Stimulated activated CD8-positive, alpha-beta memory T cell treated with anti-CD3 and anti-CD28 coated beads, Interleukin-15, amount 100 ng/mL, for 1 hour (primary cell): ENCODE results near the gene MYO9B.
A peak's percentile ranks its signal among the peaks of the same experiment; 100 is the strongest.
"Not testable (repeated sequence)": the region's sequence is repeated elsewhere in the genome, so short reads cannot be mapped to it uniquely, and the experiment has no call there.

Experiments
- DNase-seq: peaks from one replicate; pipeline ENCODE4 v3.0.0-alpha.2; 2020; ENCODE audit warnings: low read depth

Gene MYO9B

DNA sequence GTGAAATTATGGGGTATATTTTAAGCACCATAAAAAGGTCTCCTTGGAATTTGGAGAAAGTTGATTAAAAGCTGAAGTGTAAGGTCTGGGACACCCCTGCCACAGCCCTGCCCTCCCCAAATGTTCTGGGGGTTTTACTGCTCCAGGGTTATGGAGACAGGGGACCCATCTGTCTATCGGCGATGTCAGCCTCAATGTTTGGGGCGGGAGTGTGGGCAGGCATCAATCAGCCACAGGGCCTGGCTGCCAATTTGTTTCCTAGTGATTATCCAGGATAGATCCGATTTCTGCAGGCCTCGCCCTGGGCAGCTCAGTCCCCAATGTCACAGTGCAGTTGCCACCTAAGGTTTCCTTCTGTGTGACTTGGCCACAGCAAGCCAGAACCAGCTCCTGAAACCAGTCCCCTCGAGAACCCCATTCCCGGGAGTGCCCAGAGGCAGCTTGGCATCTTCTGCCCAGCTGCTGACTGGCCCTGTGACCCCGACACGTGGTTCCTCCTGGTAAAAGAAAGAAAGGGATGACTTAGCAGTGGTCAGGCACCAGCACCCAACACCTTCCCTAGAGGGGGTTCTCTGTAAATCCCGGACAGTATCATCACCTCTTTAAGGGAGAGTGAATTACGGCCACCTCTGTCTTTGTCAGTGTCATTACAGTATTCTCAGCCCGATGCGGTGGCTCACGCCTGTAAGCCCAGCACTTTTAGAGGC lies 41.6 kb downstream of the MYO9B start:
- no peak for DNase-seq

DNA sequence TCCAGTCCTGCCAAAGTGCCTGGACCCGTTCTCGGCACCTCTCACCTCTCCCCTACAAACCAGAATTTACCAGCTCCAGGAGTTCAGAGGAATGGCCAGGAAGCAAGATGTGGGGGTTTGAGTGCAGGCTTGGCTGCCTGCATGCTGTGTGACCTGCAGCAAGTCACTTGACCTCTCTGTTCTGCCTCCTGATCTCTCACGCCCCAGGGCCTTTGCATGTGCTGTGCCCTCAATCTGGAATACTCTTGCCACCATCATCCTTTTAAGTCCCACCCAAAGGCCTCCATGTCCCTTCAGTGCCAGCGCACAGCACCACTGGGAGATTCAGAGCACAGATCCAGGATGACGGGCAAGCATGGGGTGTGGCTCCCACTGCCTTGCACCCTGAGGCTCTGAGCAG lies 43.4 kb downstream of the MYO9B start:
- no peak for DNase-seq

DNA sequence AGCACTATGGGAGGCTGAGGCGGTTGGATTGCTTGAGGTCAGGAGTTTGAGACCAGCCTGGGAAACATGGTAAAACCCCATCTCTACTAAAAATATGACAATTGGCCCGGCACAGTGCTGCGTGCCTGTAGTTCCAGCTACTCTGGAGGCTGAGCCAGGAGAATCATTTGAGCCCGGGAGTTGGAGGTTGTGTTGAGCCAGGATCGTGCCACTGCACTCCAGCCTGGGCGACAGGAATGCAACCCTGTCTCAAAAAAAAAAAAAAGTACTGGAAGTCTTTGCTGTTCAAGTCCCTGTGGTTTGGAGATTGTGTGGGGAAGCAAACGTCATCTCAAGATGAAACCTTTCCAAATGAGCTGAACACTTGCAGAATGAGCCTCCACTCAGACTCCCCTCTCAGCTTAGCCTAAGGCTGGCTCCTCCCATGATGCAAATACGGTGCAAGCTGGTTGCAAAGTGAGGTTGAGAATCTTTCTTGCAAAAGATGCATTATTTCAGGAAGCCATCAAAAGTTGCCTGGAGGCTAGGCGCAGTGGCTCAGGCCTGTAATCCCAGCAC lies 46.2 kb downstream of the MYO9B start:
- DNase-seq, result no peak

DNA sequence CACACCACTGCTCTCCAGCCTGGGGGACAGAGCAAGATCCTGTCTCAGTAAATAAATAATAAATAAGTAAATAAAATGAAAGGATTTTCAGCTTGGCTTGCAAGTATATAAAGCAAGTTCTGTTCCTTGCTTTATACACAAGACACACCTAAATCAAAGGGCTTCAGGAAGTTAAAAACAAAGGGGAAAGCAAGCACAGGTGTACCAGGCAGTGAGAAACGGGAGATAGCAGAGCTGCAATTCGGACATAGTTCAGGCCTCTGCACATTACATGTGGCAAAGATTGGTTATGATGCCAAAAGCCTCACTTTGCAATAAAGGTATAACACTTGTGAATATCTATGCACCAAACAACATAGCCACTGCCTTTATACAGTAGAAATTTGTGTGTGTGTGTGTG lies 47.5 kb downstream of the MYO9B start:
- no peak for DNase-seq

DNA sequence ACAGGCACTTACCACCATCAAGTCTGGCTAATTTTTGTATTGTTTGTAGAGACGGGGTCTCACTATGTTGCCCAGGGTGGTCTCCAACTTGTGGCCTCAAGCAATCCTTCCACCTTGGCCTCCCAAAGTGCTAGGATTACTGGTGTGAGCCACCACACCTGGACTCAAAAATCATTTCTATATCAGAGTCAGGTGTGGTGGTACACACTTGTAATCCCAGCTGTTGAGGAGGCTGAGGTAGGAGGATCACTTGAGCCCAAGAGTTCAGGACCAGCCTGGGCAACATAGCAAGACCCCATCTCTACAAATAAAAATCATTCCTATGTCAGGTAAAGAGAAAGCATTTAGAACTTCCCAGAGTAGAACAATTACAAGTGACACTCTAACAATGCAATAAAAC lies 48.4 kb downstream of the MYO9B start:
- DNase-seq, result no peak

DNA sequence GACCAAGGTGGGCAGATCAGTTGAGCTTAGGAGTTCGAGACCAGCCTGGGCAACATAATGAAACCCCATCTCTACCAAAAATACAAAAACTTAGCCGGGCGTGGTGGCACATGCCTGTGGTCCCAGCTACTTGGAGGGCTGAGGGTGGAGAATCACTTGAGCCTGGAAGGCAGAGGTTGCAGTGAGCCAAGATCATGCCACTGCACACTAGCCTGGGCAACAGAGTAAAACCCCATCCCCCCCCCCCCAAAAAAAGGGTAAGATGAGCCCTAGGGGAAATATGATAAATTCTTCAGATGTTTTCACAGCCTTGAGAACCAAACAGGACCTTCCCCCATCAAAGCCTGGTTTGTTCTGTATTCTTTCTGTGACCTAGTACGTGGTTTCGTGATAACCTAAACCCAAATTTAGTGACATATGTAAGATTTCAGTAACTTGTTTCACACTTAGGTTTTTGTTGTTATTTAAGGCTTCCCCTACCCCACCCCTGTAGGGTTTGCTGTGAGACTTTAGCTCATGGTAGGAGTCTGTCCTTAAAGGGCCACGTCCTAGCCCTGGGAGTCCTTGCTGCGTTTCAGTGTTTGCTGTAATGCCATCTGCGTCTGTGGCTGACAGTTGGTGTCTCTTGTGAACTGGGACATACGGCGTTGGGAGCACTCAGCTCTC lies 49.6 kb downstream of the MYO9B start:
- DNase-seq, result no peak

DNA sequence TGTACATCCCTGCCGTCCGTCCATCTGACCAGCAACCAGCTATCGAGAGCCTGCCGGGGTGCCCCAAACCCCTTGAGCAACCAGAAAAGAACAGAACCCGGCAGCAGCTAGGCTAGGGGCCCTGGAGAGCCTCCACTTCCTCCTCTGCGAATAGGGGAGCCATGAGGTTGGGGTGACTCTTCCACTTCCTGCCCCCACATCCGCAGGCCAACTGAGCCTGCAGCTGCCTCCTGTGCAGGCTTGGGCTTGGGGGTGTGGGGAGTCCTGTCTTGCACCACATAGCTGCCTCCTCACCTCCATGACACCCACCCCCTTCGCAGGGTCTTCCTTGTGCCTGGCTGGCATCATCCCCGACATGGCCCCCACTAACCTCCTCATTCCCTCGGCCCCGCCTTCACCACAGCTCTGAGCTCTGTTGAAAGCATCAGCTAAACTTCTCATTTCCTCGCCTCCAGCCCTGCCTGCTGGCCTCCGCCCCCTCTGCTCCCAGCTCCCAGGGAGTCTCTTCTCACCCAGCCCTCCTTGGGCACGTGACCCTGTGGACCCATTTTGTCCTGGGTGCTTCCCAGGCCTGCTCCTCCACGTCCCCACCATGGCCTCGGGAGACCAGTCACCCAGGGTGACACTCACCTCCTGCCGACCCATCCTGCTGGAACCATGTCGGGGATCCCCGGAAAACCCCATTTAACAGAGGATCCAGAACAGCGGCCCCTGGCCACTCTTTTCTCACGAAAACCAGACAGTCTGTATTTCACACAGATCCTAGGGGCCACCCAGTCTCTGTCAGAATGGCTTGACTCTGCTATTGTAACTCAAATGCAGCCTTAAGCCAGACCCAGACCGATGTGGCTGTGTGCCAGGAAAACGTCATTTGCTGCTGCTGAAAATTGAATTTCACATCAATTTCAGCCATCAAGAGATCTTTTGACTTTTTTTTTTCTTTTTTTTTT lies 50.4 kb downstream of the MYO9B start:
- DNase-seq, result peak; percentile 47

DNA sequence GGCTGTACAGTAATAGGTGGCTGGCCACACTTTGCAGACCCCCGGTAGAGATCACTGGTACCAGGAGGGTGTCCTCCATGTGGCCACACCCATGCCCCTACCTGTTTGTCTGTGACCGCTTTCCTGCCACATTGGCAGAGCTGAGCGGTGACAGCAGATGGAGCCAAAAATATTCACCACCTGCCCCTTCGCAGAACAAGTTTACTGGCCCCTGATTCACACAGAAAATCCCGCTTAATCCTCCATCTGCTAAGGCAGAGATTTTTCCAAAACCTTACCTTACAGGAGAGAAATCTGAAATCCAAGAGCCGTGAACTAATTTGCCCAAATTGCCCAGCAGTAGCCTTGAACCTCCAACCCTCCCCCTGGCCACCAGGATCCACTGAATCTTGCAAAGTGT lies 52.1 kb downstream of the MYO9B start:
- DNase-seq, result no peak

DNA sequence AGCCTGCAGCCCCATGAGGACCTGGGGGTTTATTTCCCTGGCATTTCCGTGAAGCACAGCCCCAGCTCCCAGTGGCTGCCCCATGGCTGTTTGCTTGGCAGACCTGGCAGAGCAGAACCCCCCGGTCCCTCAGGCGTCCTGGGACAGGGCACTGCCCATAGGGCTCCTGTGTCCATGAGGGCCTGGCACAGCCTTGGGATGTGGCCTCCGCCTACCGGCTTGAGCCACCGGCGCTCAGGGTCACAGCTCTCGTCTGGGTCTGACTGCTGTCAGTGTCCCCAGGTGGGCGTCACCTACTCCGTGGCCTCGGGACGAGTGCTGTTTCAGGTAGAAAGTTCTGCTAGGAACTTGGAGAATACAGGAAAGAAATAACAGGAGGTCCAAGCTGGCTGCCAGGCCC lies 52.8 kb downstream of the MYO9B start:
- DNase-seq, result no peak

DNA sequence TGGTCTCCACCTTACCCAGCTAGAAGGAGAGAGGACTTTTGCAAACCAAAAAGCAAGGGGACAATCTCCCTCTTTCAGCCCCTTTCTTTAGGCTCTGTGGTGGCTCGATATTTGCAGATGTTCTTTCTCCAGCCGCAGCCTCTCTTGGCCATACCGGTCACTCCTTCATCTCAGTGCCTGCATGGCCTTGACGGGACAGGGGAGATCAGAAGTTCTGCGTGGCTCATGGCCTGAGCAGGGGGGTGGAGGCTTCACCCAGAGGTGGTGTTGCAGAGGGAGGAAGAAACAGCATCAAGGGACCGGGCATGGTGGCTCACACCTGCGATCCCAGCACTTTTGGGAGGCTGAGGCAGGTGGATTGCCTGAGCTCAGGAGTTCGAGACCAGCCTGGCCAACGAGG lies 53.2 kb downstream of the MYO9B start:
- no peak for DNase-seq

DNA sequence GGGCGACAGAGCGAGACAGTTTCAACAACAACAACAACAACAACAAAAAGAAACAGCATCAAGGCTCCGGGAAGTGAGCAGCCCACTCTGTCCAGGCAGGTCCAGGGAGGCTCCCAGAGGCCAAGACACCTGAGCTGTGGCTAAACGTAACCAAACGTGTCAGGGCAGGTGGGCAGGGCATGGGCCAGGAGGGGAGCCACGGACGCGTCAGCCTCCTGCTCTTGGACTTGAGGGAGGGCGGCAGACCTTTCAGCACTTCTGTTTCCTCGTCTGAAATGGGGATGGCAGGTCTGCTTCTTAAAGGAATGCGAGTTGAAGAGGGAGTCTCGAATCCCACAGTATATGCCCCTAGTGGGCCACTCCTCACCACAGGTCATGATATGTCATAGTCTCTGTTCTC lies 53.8 kb downstream of the MYO9B start:
- no peak for DNase-seq

DNA sequence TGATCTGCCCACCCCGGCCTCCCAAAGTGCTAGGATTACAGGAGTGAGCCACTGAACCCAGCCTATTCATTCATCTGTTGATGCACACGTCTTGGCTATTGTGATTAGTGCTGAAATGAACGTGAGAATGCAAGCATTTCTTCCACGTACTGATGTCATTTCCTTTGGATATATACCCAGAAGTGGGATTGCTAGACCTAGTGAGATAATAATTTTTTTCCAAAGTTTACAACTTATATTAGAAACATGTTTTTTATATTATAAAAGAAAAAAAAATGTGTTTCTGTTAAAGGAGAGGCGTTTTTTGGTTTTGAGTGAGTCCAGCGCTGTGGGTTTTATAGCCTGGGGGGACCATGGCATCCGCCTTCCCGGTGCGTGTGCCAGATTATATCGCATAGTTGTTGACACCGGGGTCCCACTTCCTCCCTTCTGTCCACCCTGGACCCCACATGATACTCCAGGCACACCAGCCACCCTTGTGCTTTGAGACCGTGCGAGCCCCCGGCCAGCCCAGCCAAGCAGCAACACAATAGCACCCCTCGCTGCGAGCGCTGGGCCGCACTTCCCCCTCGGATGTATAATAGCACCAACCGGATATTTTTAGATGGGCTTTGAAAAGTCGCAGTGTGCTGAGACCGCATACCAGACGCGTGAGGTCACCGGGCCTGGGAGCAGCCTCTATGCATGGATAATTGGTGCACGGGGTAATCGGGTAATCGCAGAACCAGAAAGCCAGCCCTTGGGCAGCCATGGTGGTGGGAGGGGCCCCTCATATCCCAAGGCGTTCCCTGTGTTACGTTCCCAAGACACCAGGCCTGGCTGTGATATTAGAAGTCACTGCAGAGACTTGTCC lies 59.6 kb downstream of the MYO9B start:
- DNase-seq, result no peak

DNA sequence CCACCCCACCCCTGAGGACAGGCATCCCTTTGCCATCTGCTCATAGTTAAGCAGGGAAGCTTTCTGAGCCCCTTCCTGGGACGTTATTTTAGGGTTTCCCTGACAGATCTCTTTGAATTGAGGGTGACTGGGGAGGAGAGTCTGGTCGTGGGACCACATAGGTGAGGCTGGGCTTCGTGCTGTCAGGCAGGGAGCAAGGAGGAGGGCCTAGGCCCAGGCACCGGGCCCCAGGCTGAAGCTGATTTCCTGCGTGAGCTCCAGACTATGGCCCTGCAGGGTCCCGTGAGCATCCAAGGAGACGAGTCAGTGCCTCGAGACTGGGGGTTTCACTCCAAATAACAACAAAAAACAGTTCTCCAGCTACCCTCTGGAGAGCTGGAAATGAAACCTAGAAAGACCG lies 60.4 kb downstream of the MYO9B start:
- DNase-seq, result no peak

DNA sequence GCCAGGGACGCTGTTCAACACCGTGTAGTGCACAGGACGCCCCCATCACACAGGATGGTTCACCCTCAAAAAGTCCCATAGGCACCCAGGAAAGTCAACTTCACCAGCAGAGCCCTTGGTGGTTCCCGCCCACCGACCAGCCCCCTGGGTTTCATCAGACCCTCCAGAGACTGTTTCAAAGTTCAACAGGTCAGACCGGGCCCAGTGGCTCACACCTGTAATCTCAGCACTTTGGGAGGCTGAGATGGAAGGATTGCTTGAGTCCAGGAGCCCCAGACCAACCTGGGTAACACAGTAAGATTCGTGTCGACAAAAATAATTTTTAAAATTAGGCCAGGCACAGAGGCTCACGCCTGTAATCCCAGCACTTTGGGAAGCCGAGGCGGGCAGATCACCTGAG lies 61.0 kb downstream of the MYO9B start:
- no peak for DNase-seq

DNA sequence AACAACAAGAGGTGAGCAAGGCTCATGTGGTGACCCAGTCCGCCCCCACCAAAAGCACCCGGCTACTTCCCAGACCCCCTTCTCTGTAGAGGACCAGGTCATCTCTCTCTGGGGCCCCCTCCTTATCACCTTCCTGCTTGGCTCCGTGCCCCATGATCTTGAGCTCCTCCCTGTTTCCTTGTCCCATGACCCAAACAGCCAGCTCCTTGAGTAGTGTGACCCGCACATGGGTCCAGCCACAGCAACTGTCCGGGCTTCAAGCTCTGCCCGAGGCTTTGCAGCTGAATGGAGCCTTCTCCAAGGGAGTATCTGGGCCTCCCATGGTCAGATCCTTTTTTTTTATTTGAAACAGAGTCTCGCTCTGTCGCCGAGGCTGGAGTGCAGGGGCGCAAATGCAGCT lies 61.8 kb downstream of the MYO9B start:
- DNase-seq, result no peak

DNA sequence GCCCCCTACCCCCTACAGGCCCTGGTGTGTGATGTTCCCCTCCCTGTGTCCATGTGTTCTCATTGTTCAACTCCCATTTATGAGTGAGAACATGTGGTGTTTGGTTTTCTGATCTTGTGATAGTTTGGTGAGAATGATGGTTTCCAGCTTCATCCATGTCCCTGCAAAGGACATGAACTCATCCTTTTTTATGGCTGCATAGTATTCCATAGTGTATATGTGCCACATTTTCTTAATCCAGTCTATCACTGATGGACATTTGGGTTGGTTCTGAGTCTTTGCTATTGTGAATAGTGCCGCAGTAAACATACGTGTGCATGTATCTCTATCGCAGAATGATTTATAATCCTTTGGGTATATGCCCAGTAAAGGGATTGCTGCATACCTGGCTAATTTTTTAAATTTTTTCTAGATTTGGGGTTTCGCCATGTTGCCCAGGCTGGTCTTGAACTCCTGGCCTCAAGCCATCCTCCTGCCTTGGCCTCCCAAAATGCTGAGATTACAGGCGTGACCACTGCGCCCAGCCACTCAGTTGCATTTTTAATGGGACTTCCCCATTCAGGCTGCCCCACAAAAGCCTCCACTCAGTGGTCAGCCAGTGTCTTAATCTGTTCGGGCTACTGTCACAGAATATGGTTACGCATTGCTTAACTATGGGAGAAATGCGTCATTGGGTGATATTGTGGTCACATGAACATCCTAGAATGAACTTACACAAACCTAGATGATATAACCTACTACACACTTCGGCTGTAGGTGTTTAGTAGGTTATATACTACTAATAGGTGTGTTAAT lies 62.7 kb downstream of the MYO9B start:
- not testable (repeated sequence) for DNase-seq

DNA sequence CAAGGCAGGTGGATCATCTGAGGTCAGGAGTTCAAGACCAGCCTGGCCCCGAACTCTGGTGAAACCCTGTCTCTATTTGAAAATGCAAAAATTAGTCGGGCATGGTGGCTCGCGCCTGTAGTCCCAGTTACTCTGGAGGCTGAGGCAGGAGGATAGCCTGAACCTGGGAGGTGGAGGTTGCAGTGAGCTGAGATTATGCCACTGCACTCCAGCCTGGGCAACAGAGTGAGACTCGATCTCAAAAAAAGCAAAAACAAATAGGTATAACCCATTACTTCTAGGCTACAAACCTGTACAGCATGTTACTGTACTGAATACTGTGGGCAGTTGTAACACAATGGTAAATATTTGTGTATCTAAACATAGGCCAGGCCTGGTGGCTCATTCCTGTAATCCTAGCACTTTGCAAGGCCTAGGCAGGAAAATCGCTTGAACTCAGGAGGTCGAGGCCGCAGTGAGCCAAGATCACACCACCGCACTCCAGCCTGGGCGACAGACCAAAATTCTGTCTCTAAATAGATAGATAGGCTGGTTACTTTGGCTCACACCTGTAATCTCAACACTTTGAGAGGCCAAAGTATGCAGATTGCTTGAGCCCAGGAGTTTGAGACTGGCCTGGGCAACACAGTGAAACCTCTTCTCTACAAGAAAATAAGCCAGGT lies 63.5 kb downstream of the MYO9B start:
- no peak for DNase-seq

DNA sequence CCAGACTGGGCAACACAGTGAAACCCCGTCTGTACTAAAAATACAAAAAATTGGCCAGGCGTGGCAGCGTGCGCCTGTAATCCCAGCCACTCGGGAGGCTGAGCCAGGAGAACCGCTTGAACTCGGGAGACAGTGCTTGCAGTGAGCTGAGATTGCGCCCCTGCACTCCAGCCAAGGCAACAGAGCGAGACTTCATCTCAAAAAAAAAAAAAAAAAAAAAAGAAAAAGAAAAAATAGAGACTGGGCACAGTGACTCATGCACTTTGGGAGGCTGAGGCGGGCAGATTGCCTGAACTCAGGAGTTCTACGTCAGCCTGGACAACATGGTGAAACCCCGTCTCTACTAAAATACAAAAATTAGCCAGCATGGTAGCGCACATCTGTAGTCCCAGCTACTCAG lies 69.2 kb downstream of the MYO9B start:
- DNase-seq, result not testable (repeated sequence)

DNA sequence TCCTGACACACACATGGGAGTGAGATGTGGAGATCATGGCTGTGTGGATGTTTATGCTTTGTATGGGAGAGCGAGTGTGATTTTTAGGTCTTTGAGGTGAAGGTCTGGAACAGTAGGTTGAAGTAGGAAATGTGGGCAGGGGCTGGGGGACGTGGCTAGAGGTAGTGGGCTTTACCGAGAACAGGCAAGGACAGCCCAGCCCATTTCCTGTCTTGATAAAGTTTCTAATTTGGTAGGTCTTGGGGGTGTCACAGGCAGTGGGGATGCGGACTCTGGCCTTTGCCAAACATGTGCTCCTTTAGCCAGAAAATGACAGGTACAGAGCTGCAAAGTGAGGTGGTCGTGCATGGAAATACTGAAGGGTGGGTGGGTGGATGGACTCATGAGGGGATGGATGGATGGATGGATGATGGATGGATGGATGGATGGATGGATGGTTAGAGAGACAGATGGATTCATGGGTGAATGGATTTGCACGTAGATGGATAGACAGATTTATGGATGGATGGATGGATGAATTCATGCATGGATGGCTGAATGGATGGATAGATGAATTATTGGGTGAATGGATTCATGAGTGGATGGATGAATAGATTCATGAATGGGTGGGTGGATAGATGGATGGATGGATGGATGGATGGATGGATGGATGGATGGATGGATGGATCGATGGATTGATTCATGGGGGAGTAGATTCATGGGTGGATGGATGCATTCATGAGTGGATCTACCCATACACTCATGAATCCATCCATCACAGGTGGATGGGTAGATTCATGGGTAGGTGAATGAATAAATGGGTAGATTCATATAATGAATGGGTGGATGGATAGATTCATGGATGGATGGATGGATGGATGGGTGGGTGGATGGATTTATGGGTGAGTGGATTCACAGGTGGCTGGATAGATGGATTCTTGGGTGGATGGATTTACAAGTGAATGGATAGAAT lies 70.2 kb downstream of the MYO9B start:
- DNase-seq, result no peak
